H1 (cell line): ENCODE results near the gene TIAM2. TPM values are rescaled to one million over a fixed set of nuclear protein-coding genes. Genes with fewer than 3 reads are reported as not detected.
A peak's percentile ranks its signal among the peaks of the same experiment; 100 is the strongest.

Source experiments
- CTCF ChIA-PET: fragments of 300-600 bp; sonication (Branson Sonifier 250); formaldehyde crosslinking; loops from one replicate; lab custom pipeline; 2021; ENCODE audit not compliant: partially characterized antibody; lab: Charles Lee
- POLR2A ChIA-PET: fragments of 300-600 bp; sonication (Branson Sonifier 250); formaldehyde crosslinking; loops from one replicate; lab custom pipeline; 2021; ENCODE audit warnings: inconsistent platforms; ENCODE audit not compliant: partially characterized antibody; lab: Charles Lee
- DNase-seq, 2 experiments: peaks; one replicate each; pipeline versions ENCODE4 v3.0.0 to v3.0.0-alpha.2; 2010 to 2022; ENCODE audit warnings: low spot score in 2 of 2, low read depth in 1 of 2, mixed read lengths in 1 of 2
- FAIRE-seq: peaks from 2 replicates; lab custom pipeline; 2011; peaks lifted over from hg19 to GRCh38; lab: Jason Lieb, UNC
- H2AFZ ChIP-seq: 2 replicates; pipeline ENCODE4 v1.8.1; 2012; ENCODE audit warnings: low read length, inconsistent platforms
- H2AK5ac ChIP-seq: 2 replicates; pipeline ENCODE4 v1.6.1; 2013; ENCODE audit warnings: low read depth, low read length
- H2BK120ac ChIP-seq: replicated peaks from 2 replicates; pipeline ENCODE3; 2013; ENCODE audit warnings: low read depth, low read length, inconsistent platforms
- H2BK12ac ChIP-seq: 2 replicates; pipeline ENCODE4 v1.6.1; 2013; ENCODE audit warnings: low read depth, low read length
- H2BK15ac ChIP-seq: 2 replicates; pipeline ENCODE4 v1.6.1; 2013; ENCODE audit warnings: low read length
- H2BK20ac ChIP-seq: 2 replicates; pipeline ENCODE4 v1.6.1; 2013; ENCODE audit warnings: low read length
- H2BK5ac ChIP-seq: 2 replicates; pipeline ENCODE4 v1.6.1; 2013; ENCODE audit warnings: low read depth, low read length
- H3K14ac ChIP-seq: 2 replicates; pipeline ENCODE4 v1.6.1; 2013; ENCODE audit warnings: inconsistent platforms; ENCODE audit not compliant: insufficient read length
- H3K18ac ChIP-seq: 2 replicates; pipeline ENCODE4 v1.6.1; 2013; ENCODE audit warnings: low read length; ENCODE audit errors: extremely low read depth
- H3K23ac ChIP-seq: 2 replicates; pipeline ENCODE4 v1.6.1; 2013; ENCODE audit warnings: inconsistent platforms; ENCODE audit not compliant: insufficient read length
- H3K23me2 ChIP-seq: 2 replicates; pipeline ENCODE4 v1.6.1; 2013; ENCODE audit warnings: low read depth, low read length
- H3K27ac ChIP-seq: 2 replicates; pipeline ENCODE4 v1.6.1; 2011; ENCODE audit warnings: low read depth, low read length, inconsistent platforms
- H3K27me3 ChIP-seq, 4 experiments: replicated peaks in 1 of 4; 1 replicate in 1 of 4; 2 replicates in 3 of 4; pipeline versions ENCODE4 v1.6.1 to v1.8.1; 2011 to 2013; ENCODE audit warnings: low read length in 3 of 4, mild to moderate bottlenecking in 3 of 4, inconsistent platforms in 2 of 4, mixed read lengths in 2 of 4, moderate library complexity in 1 of 4; ENCODE audit not compliant: control insufficient read depth in 3 of 4, insufficient read depth in 3 of 4; ENCODE audit errors: extremely low read depth in 1 of 4
- H3K36me3 ChIP-seq, 4 experiments: 2 replicates each; pipeline versions ENCODE4 v1.6.1 to v1.8.1; 2011 to 2013; ENCODE audit warnings: mild to moderate bottlenecking in 4 of 4, low read length in 3 of 4, moderate library complexity in 2 of 4, control low read depth in 1 of 4, inconsistent platforms in 1 of 4; ENCODE audit not compliant: insufficient read depth in 4 of 4, control insufficient read depth in 2 of 4
- H3K4ac ChIP-seq: replicated peaks from 2 replicates; pipeline ENCODE3; 2013; ENCODE audit warnings: low read length, low read depth, mixed read lengths, inconsistent platforms; ENCODE audit not compliant: insufficient read length
- H3K4me1 ChIP-seq, 4 experiments: replicated peaks in 1 of 4; 1 replicate in 1 of 4; 2 replicates in 3 of 4; pipeline versions ENCODE4 v1.6.1 to v1.8.1; 2011 to 2013; ENCODE audit warnings: low read length in 3 of 4, inconsistent platforms in 2 of 4, mixed read lengths in 1 of 4; ENCODE audit not compliant: insufficient read depth in 4 of 4, control insufficient read depth in 3 of 4
- H3K4me2 ChIP-seq, 2 experiments: 2 replicates each; pipeline versions ENCODE4 v1.6.1 to v1.8.1; 2011 to 2013; ENCODE audit warnings: low read depth in 2 of 2, low read length in 2 of 2, control low read depth in 1 of 2, inconsistent platforms in 1 of 2, mild to moderate bottlenecking in 1 of 2; ENCODE audit not compliant: insufficient read depth in 1 of 2
- H3K4me3 ChIP-seq, 4 experiments: fragments of 200-600, 300-600 bp in 1 of 4; sonication (generic), shearing (Covaris generic), sonication (Bioruptor Twin) in 1 of 4; 2 replicates each; pipeline versions ENCODE4 v1.5.1 to v1.8.1; 2011 to 2016; ENCODE audit warnings: low read length in 4 of 4, low read depth in 3 of 4, control low read depth in 2 of 4, inconsistent platforms in 2 of 4, mild to moderate bottlenecking in 2 of 4, mixed read lengths in 1 of 4, moderate library complexity in 1 of 4; ENCODE audit not compliant: insufficient read depth in 2 of 4; ENCODE audit errors: extremely low read depth in 1 of 4
- H3K56ac ChIP-seq: replicated peaks from 2 replicates; pipeline ENCODE3; 2013; ENCODE audit warnings: low read depth, mild to moderate bottlenecking, mixed read lengths, low read length, inconsistent platforms; ENCODE audit not compliant: insufficient read length
- H3K79me1 ChIP-seq: 2 replicates; pipeline ENCODE4 v1.6.1; 2013; ENCODE audit warnings: low read depth, low read length, control low read depth
- H3K79me2 ChIP-seq, 2 experiments: 2 replicates each; pipeline versions ENCODE4 v1.6.1 to v1.8.1; 2012 to 2013; ENCODE audit warnings: low read length in 2 of 2, mild to moderate bottlenecking in 2 of 2, inconsistent platforms in 1 of 2; ENCODE audit not compliant: insufficient read depth in 2 of 2, control insufficient read depth in 1 of 2
- H3K9ac ChIP-seq, 4 experiments: replicated peaks in 1 of 4; 1 replicate in 1 of 4; 2 replicates in 3 of 4; pipeline versions ENCODE4 v1.6.1 to v1.8.1; 2011 to 2013; ENCODE audit warnings: low read depth in 3 of 4, low read length in 3 of 4, control low read depth in 2 of 4, mild to moderate bottlenecking in 2 of 4, moderate library complexity in 2 of 4, inconsistent platforms in 1 of 4; ENCODE audit errors: extremely low read depth in 1 of 4
- H3K9me3 ChIP-seq, 2 experiments: 2 replicates each; pipeline versions ENCODE4 v1.6.1 to v1.8.1; 2012 to 2013; ENCODE audit warnings: mild to moderate bottlenecking in 2 of 2, moderate library complexity in 2 of 2, control low read depth in 1 of 2, inconsistent platforms in 1 of 2, low read depth in 1 of 2, low read length in 1 of 2, mixed read lengths in 1 of 2; ENCODE audit not compliant: insufficient read depth in 2 of 2
- H4K20me1 ChIP-seq, 2 experiments: replicated peaks in 1 of 2; 2 replicates each; pipeline versions ENCODE3 to v1.8.1; 2011 to 2013; ENCODE audit warnings: inconsistent platforms in 2 of 2, low read length in 2 of 2, mild to moderate bottlenecking in 1 of 2; ENCODE audit not compliant: insufficient read depth in 2 of 2, control insufficient read depth in 1 of 2
- H4K5ac ChIP-seq: 2 replicates; pipeline ENCODE4 v1.6.1; 2013; ENCODE audit warnings: low read length, low read depth, mixed read lengths, inconsistent platforms; ENCODE audit not compliant: insufficient read length
- H4K8ac ChIP-seq: 2 replicates; pipeline ENCODE4 v1.8.0; 2013; ENCODE audit warnings: mild to moderate bottlenecking, moderate library complexity, low read length, inconsistent platforms; ENCODE audit not compliant: insufficient read depth; ENCODE audit errors: extremely low read depth
- H4K91ac ChIP-seq: replicated peaks from 2 replicates; pipeline ENCODE3; 2013; ENCODE audit warnings: low read length, mixed read lengths, inconsistent platforms; ENCODE audit not compliant: insufficient read length
- SIN3A ChIP-seq, 2 experiments: IDR thresholded peaks in 1 of 2; conservative IDR thresholded peaks in 1 of 2; 2 replicates each; pipeline ENCODE4 v1.6.1; 2011 to 2012; ENCODE audit warnings: low read length in 2 of 2, improper control_type of control experiment in 1 of 2, low read depth in 1 of 2, mild to moderate bottlenecking in 1 of 2
- WGBS, 2 experiments: shearing (Covaris generic) in 1 of 2; methylation state at CpG; one replicate each; pipeline versions ENCODE4 v1.1.6 to v1.1.7; 2013 to 2015; ENCODE audit warnings: low lambda C conversion rate in 2 of 2, mixed read lengths in 2 of 2, inconsistent platforms in 1 of 2, low coverage in 1 of 2, missing lambda C conversion rate in 1 of 2; ENCODE audit not compliant: insufficient replicate concordance in 2 of 2, insufficient coverage in 1 of 2, insufficient read length in 1 of 2; ENCODE audit errors: extremely low coverage in 1 of 2, missing lambda C conversion rate in 1 of 2; 5-methylcytosine and 5-hydroxymethylcytosine counted together
- polyA plus RNA-seq, 7 experiments: library from polyadenylated mRNA; depleted of rRNA in 3 of 7; stranded (reverse) in 5 of 7; unstranded in 2 of 7; fragments of >200 nt in 5 of 7; fragments of 200-250 nt in 2 of 7; gene quantifications; 1 replicate in 5 of 7; 2 replicates in 1 of 7; 4 replicates in 1 of 7; pipeline versions ENCODE4 v1.2.1 to v1.2.3, GENCODE V29; 2011 to 2013; ENCODE audit warnings: missing spikeins in 2 of 7, mixed read lengths in 2 of 7
- total RNA-seq: library from RNA; stranded (reverse); fragmentation: NEBNext Ultra II Directional; extraction: Animal tissue kit (Norgen Biotek cat#: 25700); gene quantifications from 2 replicates; pipeline ENCODE4 v1.2.1, GENCODE V29; 2021
- TF ChIP-seq, protein P1 (sequence below): IDR thresholded peaks from 2 replicates; pipeline ENCODE4 v1.6.1; 2011; ENCODE audit warnings: low read length, improper control_type of control experiment

TIAM2 gene
- total and polyA plus RNA-seq, 2 of the 8 experiments (the other 6 are each of a cell fraction or from before 2014, with no cell fraction given), result 7.4 to 23.9 TPM

- ChIA-PET CTCF (interaction anchor here (1.3 to 1.8 kb wide), 3 partner anchors 10 to 140 kb away, joined by 4 read pairs; no protein-coding TSS in a partner anchor), POLR2A (interaction anchor here (0.6 to 0.8 kb wide), 2 partner anchors 12 to 17 kb away, joined by 3 to 4 read pairs; no protein-coding TSS in a partner anchor)
- Histone ChIP-seq H3K4me2 (no peak overlapping the region), H3K27ac (no peak overlapping the region), H3K18ac (no peak overlapping the region), H3K79me1 (no peaks in the 10 kb centered on the region; the same call in 1 of the 2 replicates), H2AK5ac (no peak overlapping the region), H2BK12ac (0 out of 2 replicates have a peak overlapping the region, but pooled peaks have one; percentile 2), H3K4me3 (no peak overlapping the region), H2BK120ac (no peak overlapping the region), H3K4ac (peak overlapping the region; percentile 81), H4K8ac (no peak overlapping the region), H2AFZ (no peak overlapping the region), H3K56ac (no peak overlapping the region), H3K79me2 (peaks cover 0 to 35% of the 10 kb centered on the region in 2 experiments; a peak in 2 of 4 replicates), H2BK15ac (no peak overlapping the region), H4K20me1 (no peaks in the 10 kb centered on the region), H2BK5ac (no peak overlapping the region), H3K4me1 (peaks cover 4 to 11% (median 10%) of the 10 kb centered on the region in 4 experiments; a peak in 6 of 7 replicates), H3K9ac (no peak overlapping the region), H3K23ac (no peak overlapping the region), H3K36me3 (no peaks in the 10 kb centered on the region), H3K23me2 (no peaks in the 10 kb centered on the region), H2BK20ac (no peak overlapping the region; the same call in 1 of the 2 replicates), H3K14ac (no peak overlapping the region), H3K27me3 (no peaks in the 10 kb centered on the region), H3K9me3 (no peaks in the 10 kb centered on the region), H4K5ac (no peak overlapping the region), H4K91ac (no peak overlapping the region)
- WGBS, 2 experiments, result 93% methylated on average over 3 of the region's 3 CpGs; no CpG with 5 or more reads in 1 of the 2 experiments
- FAIRE-seq, result no peak
- no peak for DNase-seq
- TF ChIP-seq SIN3A (conservative IDR thresholded peaks at IDR 0.05 in 1 of 2, IDR thresholded peaks at IDR 0.05 in 1 of 2; ENCODE audit: low read depth in 1 of 2, low read length in 2 of 2), result no peak
- TF ChIP-seq, protein P1, sequence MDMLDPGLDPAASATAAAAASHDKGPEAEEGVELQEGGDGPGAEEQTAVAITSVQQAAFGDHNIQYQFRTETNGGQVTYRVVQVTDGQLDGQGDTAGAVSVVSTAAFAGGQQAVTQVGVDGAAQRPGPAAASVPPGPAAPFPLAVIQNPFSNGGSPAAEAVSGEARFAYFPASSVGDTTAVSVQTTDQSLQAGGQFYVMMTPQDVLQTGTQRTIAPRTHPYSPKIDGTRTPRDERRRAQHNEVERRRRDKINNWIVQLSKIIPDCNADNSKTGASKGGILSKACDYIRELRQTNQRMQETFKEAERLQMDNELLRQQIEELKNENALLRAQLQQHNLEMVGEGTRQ, result no peak
Observed at GRCh38 chr6:155008625-155009024, 13.5 kb downstream of the TIAM2 start.
